ENCODE data around the gene MCRIP2.

Gene MCRIP2

DNA sequence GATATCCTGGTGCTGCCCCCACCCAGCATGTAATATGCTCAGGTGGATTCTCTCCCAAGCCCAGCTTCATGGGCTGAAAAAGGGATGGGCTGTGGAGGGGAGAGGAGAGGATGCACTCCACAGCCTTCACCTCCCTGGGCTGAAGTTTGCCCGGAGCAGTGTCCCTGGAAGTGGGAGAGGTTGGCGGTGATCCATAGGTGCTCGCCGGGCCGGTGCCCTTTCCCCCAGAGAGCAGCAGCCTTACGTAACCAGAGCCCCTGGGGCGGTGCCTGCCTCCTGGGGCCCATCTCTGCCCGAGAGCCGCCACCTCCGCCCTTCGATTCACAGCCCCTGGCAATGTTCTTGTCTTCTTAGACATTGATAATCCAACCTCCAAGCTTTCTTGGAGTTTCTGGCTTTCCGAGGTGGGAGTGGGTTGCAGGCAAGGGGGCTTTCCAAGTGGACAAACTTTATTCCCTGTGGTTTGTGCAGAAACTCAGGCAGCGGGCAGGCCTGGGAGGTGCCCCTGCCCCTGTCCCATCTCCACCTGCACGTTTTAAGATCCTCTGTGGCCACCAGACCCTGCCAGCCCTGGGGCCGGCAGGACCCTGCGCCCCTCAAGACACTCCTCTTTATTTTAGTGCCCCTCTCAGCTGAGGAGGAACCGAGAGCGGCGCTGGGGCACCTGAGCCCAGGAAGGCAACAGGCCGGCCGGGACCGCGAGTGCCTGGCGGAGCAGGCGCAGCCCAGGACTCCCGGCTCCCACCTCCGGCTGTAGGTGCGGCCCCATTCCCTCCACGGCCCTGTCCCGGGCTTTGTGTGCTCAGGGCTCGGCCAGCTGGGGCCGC lies 4.4 kb downstream of the MCRIP2 start:
- Histone ChIP-seq H3K4me2 (ENCODE audit: low read length) (no peak overlapping the region; the same call in 1 of the 2 replicates), H3K27ac (ENCODE audit: low read depth, low read length) (no peak overlapping the region), H3K4me3 (ENCODE audit: low read length) (no peak overlapping the region)

DNA sequence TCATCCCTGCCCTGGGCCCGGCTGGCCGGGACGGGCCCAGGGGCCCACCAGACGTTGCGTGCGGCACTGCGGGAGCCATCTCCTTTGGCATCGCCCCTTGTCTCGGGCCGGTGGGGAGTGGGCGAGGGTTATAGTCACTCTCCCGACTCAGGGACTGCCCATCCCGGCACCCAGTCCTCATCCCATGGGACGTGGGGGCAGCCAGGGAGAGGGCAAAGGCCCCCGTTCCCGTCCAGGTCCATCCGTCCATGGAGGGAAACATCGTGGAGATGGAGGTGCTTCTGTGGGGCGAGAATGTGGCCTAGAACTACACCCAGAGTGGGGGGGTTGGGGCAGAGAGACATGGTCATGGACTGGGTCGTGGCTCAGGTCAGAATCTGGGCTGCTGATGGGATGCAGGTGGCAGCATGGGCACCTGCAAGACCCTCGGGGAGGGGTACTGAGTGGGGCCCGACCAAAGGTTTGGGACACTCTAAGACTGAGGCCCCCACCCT lies 5.1 kb downstream of the MCRIP2 start:
- Histone ChIP-seq H3F3A (ENCODE audit: control insufficient read depth, insufficient read depth) (peaks cover 7% of the 10 kb centered on the region), H3K27ac (ENCODE audit: low read depth, low read length) (no peak overlapping the region), H3K4me3 (ENCODE audit: low read length) (no peak overlapping the region), H4K20me1 (ENCODE audit: control insufficient read depth, insufficient read depth, low read depth, low read length) (no peaks in the 10 kb centered on the region), H3K4me1 (ENCODE audit: control insufficient read depth, low read length) (peaks cover 44% of the 10 kb centered on the region), H3K27me3 (ENCODE audit: control insufficient read depth, low read length) (no peaks in the 10 kb centered on the region), H3K9me3 (ENCODE audit: control insufficient read depth, insufficient read depth, low read length) (no peaks in the 10 kb centered on the region), H3K4me2 (ENCODE audit: low read length) (peak overlapping the region; percentile 99; the same call in 1 of the 2 replicates), H3K36me3 (ENCODE audit: control insufficient read depth, low read length) (peaks cover 50% of the 10 kb centered on the region), H3K9me2 (replicated peaks; ENCODE audit: control insufficient read depth, low read length) (no peaks in the 10 kb centered on the region), H3K79me2 (ENCODE audit: control insufficient read depth, low read length) (peaks cover 86% of the 10 kb centered on the region)
- TF ChIP-seq, protein P1, sequence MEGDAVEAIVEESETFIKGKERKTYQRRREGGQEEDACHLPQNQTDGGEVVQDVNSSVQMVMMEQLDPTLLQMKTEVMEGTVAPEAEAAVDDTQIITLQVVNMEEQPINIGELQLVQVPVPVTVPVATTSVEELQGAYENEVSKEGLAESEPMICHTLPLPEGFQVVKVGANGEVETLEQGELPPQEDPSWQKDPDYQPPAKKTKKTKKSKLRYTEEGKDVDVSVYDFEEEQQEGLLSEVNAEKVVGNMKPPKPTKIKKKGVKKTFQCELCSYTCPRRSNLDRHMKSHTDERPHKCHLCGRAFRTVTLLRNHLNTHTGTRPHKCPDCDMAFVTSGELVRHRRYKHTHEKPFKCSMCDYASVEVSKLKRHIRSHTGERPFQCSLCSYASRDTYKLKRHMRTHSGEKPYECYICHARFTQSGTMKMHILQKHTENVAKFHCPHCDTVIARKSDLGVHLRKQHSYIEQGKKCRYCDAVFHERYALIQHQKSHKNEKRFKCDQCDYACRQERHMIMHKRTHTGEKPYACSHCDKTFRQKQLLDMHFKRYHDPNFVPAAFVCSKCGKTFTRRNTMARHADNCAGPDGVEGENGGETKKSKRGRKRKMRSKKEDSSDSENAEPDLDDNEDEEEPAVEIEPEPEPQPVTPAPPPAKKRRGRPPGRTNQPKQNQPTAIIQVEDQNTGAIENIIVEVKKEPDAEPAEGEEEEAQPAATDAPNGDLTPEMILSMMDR (IDR thresholded peaks at IDR 0.05; ENCODE audit: low read depth, low read length, poor library complexity, severe bottlenecking) = no peak
- TF ChIP-seq EZH2phosphoT487 (IDR thresholded peaks at IDR 0.05; ENCODE audit: borderline replicate concordance, low read length) = no peak

More for the DNA sequence above, 4.4 kb downstream of the MCRIP2 start:
- Histone ChIP-seq H3K4me1 (ENCODE audit: control insufficient read depth, low read length) (peaks cover 45% of the 10 kb centered on the region), H4K20me1 (ENCODE audit: control insufficient read depth, insufficient read depth, low read depth, low read length) (no peaks in the 10 kb centered on the region), H3K9me3 (ENCODE audit: control insufficient read depth, insufficient read depth, low read length) (no peaks in the 10 kb centered on the region), H3F3A (ENCODE audit: control insufficient read depth, insufficient read depth) (peaks cover 7% of the 10 kb centered on the region), H3K36me3 (ENCODE audit: control insufficient read depth, low read length) (peaks cover 46% of the 10 kb centered on the region), H3K9me2 (replicated peaks; ENCODE audit: control insufficient read depth, low read length) (no peaks in the 10 kb centered on the region), H3K79me2 (ENCODE audit: control insufficient read depth, low read length) (peaks cover 91% of the 10 kb centered on the region), H3K27me3 (ENCODE audit: control insufficient read depth, low read length) (no peaks in the 10 kb centered on the region)
- TF ChIP-seq, protein P1 (IDR thresholded peaks at IDR 0.05; ENCODE audit: low read depth, low read length, poor library complexity, severe bottlenecking) = no peak
- no peak for TF ChIP-seq EZH2phosphoT487 (IDR thresholded peaks at IDR 0.05; ENCODE audit: borderline replicate concordance, low read length)

DNA sequence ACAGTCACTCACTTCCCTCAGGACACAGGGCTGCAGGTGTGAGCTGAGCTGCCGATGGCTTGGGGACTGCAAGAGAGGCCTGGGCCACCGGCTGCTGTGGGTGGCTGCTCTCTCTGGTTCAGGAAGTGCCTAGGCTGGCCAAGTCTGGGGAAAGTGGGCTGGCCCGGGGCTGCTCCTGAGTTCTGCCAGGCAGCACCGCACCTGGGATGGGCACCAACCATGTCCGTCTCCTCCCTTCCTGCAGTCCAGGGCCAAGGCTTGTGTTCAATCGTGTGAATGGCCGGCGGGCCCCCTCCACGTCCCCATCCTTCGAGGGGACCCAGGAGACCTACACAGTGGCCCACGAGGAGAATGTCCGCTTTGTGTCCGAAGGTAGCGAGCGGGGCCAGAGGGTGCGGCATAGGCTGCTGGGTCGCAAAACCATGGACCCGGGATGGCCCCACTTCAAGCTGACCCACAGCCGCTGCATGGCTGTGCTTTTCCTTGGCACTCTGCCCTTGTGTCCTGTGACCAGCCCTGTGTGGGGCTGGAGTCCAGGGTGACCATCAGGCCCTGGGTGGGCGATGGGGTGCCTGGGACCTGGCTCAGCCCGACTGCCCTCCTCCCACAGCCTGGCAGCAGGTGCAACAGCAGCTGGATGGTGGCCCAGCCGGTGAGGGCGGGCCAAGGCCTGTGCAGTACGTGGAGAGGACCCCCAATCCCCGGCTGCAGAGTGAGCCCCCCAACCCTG lies 5.7 kb downstream of the MCRIP2 start:
- Histone ChIP-seq H3K4me1 (ENCODE audit: control insufficient read depth, low read length) (peaks cover 44% of the 10 kb centered on the region), H3K27me3 (ENCODE audit: control insufficient read depth, low read length) (no peaks in the 10 kb centered on the region), H4K20me1 (ENCODE audit: control insufficient read depth, insufficient read depth, low read depth, low read length) (no peaks in the 10 kb centered on the region), H3K4me3 (ENCODE audit: low read length) (peak overlapping the region; percentile 80), H3K4me2 (ENCODE audit: low read length) (peak overlapping the region; percentile 99), H3K9me3 (ENCODE audit: control insufficient read depth, insufficient read depth, low read length) (no peaks in the 10 kb centered on the region), H3K27ac (ENCODE audit: low read depth, low read length) (no peak overlapping the region), H3K79me2 (ENCODE audit: control insufficient read depth, low read length) (peaks cover 80% of the 10 kb centered on the region), H3F3A (ENCODE audit: control insufficient read depth, insufficient read depth) (peaks cover 7% of the 10 kb centered on the region), H3K36me3 (ENCODE audit: control insufficient read depth, low read length) (peaks cover 49% of the 10 kb centered on the region), H3K9me2 (replicated peaks; ENCODE audit: control insufficient read depth, low read length) (no peaks in the 10 kb centered on the region)
- TF ChIP-seq EZH2phosphoT487 (IDR thresholded peaks at IDR 0.05; ENCODE audit: borderline replicate concordance, low read length) = no peak
- TF ChIP-seq, protein P1 (IDR thresholded peaks at IDR 0.05; ENCODE audit: low read depth, low read length, poor library complexity, severe bottlenecking) = no peak
